ENCODE data around the gene THAP5. TPM values are rescaled to one million over a fixed set of nuclear protein-coding genes. Genes with fewer than 3 reads are reported as not detected.
A peak's percentile ranks its signal among the peaks of the same experiment; 100 is the strongest.

The THAP5 gene
- total RNA-seq, 1 experiment from 2014 or later = 11.8 TPM

DNA sequence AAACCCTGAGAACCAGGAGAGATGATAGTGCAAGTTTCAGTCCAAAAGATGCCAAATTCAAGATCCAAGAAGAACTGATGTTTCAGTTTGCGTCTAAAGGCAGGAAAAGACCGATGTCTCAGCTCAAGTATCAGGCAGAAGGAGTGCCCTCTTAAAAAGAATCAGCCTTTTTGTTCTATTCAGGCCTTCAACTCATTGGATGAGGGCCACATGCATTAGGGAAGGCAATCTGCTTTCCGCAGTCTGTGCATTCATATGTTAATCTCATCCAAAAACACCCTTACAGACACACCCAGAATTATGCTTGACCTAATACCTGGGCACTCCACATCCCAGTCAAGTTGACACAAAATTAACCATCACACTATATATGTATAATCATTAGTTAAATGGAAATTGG is 45.4 kb upstream of the THAP5 start:
- Histone ChIP-seq H3K9me3 (ENCODE audit: low read length) (no peaks in the 10 kb centered on the region), H4K20me1 (ENCODE audit: low read length) (no peaks in the 10 kb centered on the region), H3K4me1 (ENCODE audit: insufficient read depth, low read length) (peaks cover 16% of the 10 kb centered on the region), H3K9me2 (replicated peaks; ENCODE audit: low read length) (no peaks in the 10 kb centered on the region), H3F3A (ENCODE audit: low read length, unreplicated experiment) (no peaks in the 10 kb centered on the region), H3K4me2 (ENCODE audit: low read length) (no peak overlapping the region), H3K27me3 (ENCODE audit: low read length) (no peaks in the 10 kb centered on the region), H3K27ac (ENCODE audit: low read length) (no peak overlapping the region), H3K79me2 (ENCODE audit: low read length) (no peaks in the 10 kb centered on the region), H3K9ac (ENCODE audit: low read length) (no peak overlapping the region), H3K36me3 (ENCODE audit: low read depth, low read length) (no peaks in the 10 kb centered on the region), H2AFZ (ENCODE audit: low read length) (no peak overlapping the region), H3K4me3 (ENCODE audit: low read length) (no peak overlapping the region)
- no peak for TF ChIP-seq EZH2phosphoT487 (IDR thresholded peaks at IDR 0.05; ENCODE audit: borderline replicate concordance, low read length)
- no peak for TF ChIP-seq EZH2 (IDR thresholded peaks at IDR 0.05; ENCODE audit: low read length, unreplicated experiment)
- TF ChIP-seq, protein P1, sequence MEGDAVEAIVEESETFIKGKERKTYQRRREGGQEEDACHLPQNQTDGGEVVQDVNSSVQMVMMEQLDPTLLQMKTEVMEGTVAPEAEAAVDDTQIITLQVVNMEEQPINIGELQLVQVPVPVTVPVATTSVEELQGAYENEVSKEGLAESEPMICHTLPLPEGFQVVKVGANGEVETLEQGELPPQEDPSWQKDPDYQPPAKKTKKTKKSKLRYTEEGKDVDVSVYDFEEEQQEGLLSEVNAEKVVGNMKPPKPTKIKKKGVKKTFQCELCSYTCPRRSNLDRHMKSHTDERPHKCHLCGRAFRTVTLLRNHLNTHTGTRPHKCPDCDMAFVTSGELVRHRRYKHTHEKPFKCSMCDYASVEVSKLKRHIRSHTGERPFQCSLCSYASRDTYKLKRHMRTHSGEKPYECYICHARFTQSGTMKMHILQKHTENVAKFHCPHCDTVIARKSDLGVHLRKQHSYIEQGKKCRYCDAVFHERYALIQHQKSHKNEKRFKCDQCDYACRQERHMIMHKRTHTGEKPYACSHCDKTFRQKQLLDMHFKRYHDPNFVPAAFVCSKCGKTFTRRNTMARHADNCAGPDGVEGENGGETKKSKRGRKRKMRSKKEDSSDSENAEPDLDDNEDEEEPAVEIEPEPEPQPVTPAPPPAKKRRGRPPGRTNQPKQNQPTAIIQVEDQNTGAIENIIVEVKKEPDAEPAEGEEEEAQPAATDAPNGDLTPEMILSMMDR (conservative IDR thresholded peaks at IDR 0.05; ENCODE audit: low read depth, low read length) = no peak
- ATAC-seq (no peak), DNase-seq (no peak)
- ChIA-PET CTCF (no interaction called here), POLR2A (ENCODE audit: unreplicated experiment) (interaction anchor here (0.6 kb wide), 1 partner anchor 730 kb away, joined by 4 read pairs; no protein-coding TSS in a partner anchor)
- BruUV-seq (replicated peaks) = no TSS peak
- intact Hi-C loops (cut with micrococcal nuclease) = loop anchor here (5.0 kb wide), 2 partner anchors 262 to 1227 kb away; no protein-coding TSS in a partner anchor

DNA sequence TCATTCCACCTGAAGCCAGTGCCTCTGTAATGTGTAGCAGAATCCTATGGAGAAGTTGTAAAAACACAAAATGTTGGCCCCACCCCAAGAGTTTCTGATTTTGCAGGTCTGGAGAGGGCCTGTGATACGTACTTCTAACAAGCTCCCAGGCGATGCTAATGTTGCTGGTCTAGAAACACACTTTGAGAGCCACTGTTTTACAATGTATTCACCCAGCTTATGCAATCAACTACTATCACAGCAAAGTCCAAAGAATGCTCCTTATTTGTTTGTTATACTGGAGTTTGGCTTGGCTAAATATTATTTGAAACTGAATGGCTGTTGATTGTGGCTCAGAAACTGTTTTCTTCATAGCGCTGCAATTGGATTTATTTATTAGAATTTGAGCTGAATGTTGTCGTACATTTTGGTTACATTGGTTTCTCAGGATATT is 44.5 kb upstream of the THAP5 start:
- TF ChIP-seq EZH2 (IDR thresholded peaks at IDR 0.05; ENCODE audit: low read length, unreplicated experiment) (no peak), EZH2phosphoT487 (IDR thresholded peaks at IDR 0.05; ENCODE audit: borderline replicate concordance, low read length) (no peak)
- TF ChIP-seq, protein P1 (conservative IDR thresholded peaks at IDR 0.05; ENCODE audit: low read depth, low read length) = no peak
- DNase-seq (no peak), ATAC-seq (no peak)
- H3K27ac ChIP-seq (ENCODE audit: low read length) = no peak overlapping the region
- ChIA-PET CTCF (no interaction called here), POLR2A (ENCODE audit: unreplicated experiment) (interaction anchor here (0.7 kb wide), 1 partner anchor 1534 kb away, joined by 3 read pairs; no protein-coding TSS in a partner anchor)
- H3F3A ChIP-seq (ENCODE audit: low read length, unreplicated experiment) = no peaks in the 10 kb centered on the region
- no peak overlapping the region for H3K4me3 ChIP-seq (ENCODE audit: low read length)
- H3K36me3 ChIP-seq (ENCODE audit: low read depth, low read length) = no peaks in the 10 kb centered on the region
- no peak overlapping the region for H3K4me2 ChIP-seq (ENCODE audit: low read length)
- no peaks in the 10 kb centered on the region for H4K20me1 ChIP-seq (ENCODE audit: low read length)
- no TSS peak for BruUV-seq (replicated peaks)
- H3K27me3 ChIP-seq (ENCODE audit: low read length) = no peaks in the 10 kb centered on the region
- H2AFZ ChIP-seq (ENCODE audit: low read length) = no peak overlapping the region
- peaks cover 16% of the 10 kb centered on the region for H3K4me1 ChIP-seq (ENCODE audit: insufficient read depth, low read length)
- H3K79me2 ChIP-seq (ENCODE audit: low read length) = no peaks in the 10 kb centered on the region
- intact Hi-C loops (cut with micrococcal nuclease) = loop anchor here (5.0 kb wide), 2 partner anchors 263 to 1228 kb away; no protein-coding TSS in a partner anchor
- H3K9me2 ChIP-seq (replicated peaks; ENCODE audit: low read length) = no peaks in the 10 kb centered on the region
- no peaks in the 10 kb centered on the region for H3K9me3 ChIP-seq (ENCODE audit: low read length)
- no peak overlapping the region for H3K9ac ChIP-seq (ENCODE audit: low read length)

DNA sequence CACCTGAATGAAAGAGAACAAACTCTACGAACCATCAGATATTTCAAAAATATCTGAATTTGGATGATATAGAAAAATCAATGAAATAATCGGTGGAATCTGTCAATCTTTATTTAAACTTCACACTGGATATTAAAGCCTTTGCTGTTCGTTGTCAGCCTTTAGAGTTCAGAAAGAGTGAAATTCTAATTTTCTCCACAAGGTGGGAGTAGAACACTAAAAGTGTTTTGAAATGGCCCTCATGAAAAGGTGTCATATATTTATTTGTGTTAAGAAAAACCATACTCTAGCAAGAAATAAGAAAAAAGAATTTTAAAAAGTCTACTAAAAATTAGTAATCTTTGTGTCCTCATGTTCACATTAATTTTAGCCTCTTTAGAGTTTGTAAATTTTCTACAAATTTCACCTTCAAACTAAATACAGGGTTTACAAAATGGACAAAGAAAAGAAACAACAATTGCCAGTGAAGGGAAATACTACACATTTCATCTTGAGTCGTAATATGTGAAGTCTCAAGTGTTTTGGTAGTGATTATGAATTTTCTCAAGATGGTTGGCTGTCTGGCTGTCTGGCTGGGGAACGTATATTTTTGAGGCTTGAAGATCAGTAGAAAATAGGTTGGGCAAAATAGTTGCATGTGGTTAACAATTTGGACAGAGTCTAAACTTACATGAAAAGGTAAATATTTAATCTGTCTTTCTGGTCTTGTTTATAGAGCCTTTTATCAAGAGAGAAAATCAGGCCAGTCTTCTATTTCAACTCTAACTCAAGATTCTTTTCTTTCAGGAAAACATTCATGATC is 43.8 kb upstream of the THAP5 start:
- Histone ChIP-seq H3K4me1 (ENCODE audit: insufficient read depth, low read length) (peaks cover 16% of the 10 kb centered on the region), H3K4me2 (ENCODE audit: low read length) (no peak overlapping the region), H3K4me3 (ENCODE audit: low read length) (no peak overlapping the region), H3K27me3 (ENCODE audit: low read length) (no peaks in the 10 kb centered on the region), H2AFZ (ENCODE audit: low read length) (no peak overlapping the region), H3K9me2 (replicated peaks; ENCODE audit: low read length) (no peaks in the 10 kb centered on the region), H3K9me3 (ENCODE audit: low read length) (no peaks in the 10 kb centered on the region), H4K20me1 (ENCODE audit: low read length) (no peaks in the 10 kb centered on the region), H3K9ac (ENCODE audit: low read length) (no peak overlapping the region), H3K36me3 (ENCODE audit: low read depth, low read length) (no peaks in the 10 kb centered on the region), H3K79me2 (ENCODE audit: low read length) (no peaks in the 10 kb centered on the region), H3K27ac (ENCODE audit: low read length) (no peak overlapping the region), H3F3A (ENCODE audit: low read length, unreplicated experiment) (no peaks in the 10 kb centered on the region)
- intact Hi-C loops (cut with micrococcal nuclease) = loop anchor here (5.0 kb wide), 2 partner anchors 264 to 1229 kb away; no protein-coding TSS in a partner anchor
- ChIA-PET POLR2A (ENCODE audit: unreplicated experiment) (no interaction called here), CTCF (no interaction called here)
- DNase-seq (peak; percentile 78), ATAC-seq (peak; percentile 64)
- BruUV-seq (replicated peaks) = no TSS peak
- TF ChIP-seq EZH2 (IDR thresholded peaks at IDR 0.05; ENCODE audit: low read length, unreplicated experiment) (no peak), EZH2phosphoT487 (IDR thresholded peaks at IDR 0.05; ENCODE audit: borderline replicate concordance, low read length) (no peak)
- TF ChIP-seq, protein P1 (conservative IDR thresholded peaks at IDR 0.05; ENCODE audit: low read depth, low read length) = peak; percentile 80
